Measurements from ENCODE around the gene CBLB. TPM values are rescaled to one million over a fixed set of nuclear protein-coding genes. Genes with fewer than 3 reads are reported as not detected.

CBLB gene
- total and polyA plus RNA-seq, 2 experiments from 2014 or later: 36.6 to 41.9 TPM

- Histone ChIP-seq H3K4me3 (no peak overlapping the region), H4K20me1 (ENCODE audit: insufficient read depth) (no peaks in the 10 kb centered on the region), H3K79me2 (ENCODE audit: insufficient read depth) (no peaks in the 10 kb centered on the region), H2AFZ (0 out of 2 replicates have a peak overlapping the region, but pooled peaks have one; percentile 21), H3K9me3 (ENCODE audit: low read depth) (no peaks in the 10 kb centered on the region), H3K9me2 (ENCODE audit: insufficient read depth) (no peaks in the 10 kb centered on the region), H3K9ac (no peak overlapping the region), H3K27me3 (replicated peaks; ENCODE audit: insufficient read depth) (no peaks in the 10 kb centered on the region), H3K27ac (no peak overlapping the region), H3K4me2 (ENCODE audit: unreplicated experiment) (no peak overlapping the region), H3K36me3 (ENCODE audit: low read depth) (0 out of 2 replicates have a peak, but pooled peaks cover under 1% of the 10 kb centered on the region), H3K4me1 (ENCODE audit: insufficient read depth) (peaks cover 21% of the 10 kb centered on the region), H3F3A (ENCODE audit: insufficient read depth) (peaks cover 31% of the 10 kb centered on the region)
- TF ChIP-seq EZH2phosphoT487 (IDR thresholded peaks at IDR 0.05; ENCODE audit: insufficient read depth, low read depth): no peak
- TF ChIP-seq EZH2 (IDR thresholded peaks at IDR 0.05; ENCODE audit: insufficient read depth, poor library complexity, severe bottlenecking): no peak
- in situ Hi-C loops (cut with MboI): no loop called here
- DNase-seq: no peak
- WGBS, 2 experiments (ENCODE audit: low coverage in 1 of 2, low lambda C conversion rate in 2 of 2, missing lambda C conversion rate in 2 of 2): 52 to 62% methylated on average over 3 of the region's 3 CpGs
Measured at GRCh38 chr3:105649480-105649879, 219.3 kb downstream of the CBLB start.

GRCh38 chr3:105647047-105647446 lies 221.8 kb downstream of the CBLB start:
- Histone ChIP-seq H3K27ac (peak overlapping the region; percentile 28), H2AFZ (no peak overlapping the region), H3K27me3 (replicated peaks; ENCODE audit: insufficient read depth) (no peaks in the 10 kb centered on the region), H3K9ac (no peak overlapping the region), H3K36me3 (ENCODE audit: low read depth) (no peaks in the 10 kb centered on the region), H4K20me1 (ENCODE audit: insufficient read depth) (no peaks in the 10 kb centered on the region), H3K9me3 (ENCODE audit: low read depth) (no peaks in the 10 kb centered on the region), H3F3A (ENCODE audit: insufficient read depth) (peaks cover 8% of the 10 kb centered on the region), H3K79me2 (ENCODE audit: insufficient read depth) (no peaks in the 10 kb centered on the region), H3K4me1 (ENCODE audit: insufficient read depth) (peaks cover 21% of the 10 kb centered on the region), H3K4me2 (ENCODE audit: unreplicated experiment) (peak overlapping the region; percentile 9), H3K9me2 (ENCODE audit: insufficient read depth) (no peaks in the 10 kb centered on the region), H3K4me3 (no peak overlapping the region)
- WGBS, 2 experiments (ENCODE audit: low coverage in 1 of 2, low lambda C conversion rate in 2 of 2, missing lambda C conversion rate in 2 of 2): 12 to 15% methylated on average over 2 of the region's 2 CpGs
- in situ Hi-C loops (cut with MboI): no loop called here
- peak; percentile 91 for DNase-seq
- TF ChIP-seq EZH2phosphoT487 (IDR thresholded peaks at IDR 0.05; ENCODE audit: insufficient read depth, low read depth): no peak
- TF ChIP-seq EZH2 (IDR thresholded peaks at IDR 0.05; ENCODE audit: insufficient read depth, poor library complexity, severe bottlenecking): no peak

- in situ Hi-C loops (cut with MboI): no loop called here
- Histone ChIP-seq H3K9me3 (ENCODE audit: low read depth) (no peaks in the 10 kb centered on the region), H3K4me2 (ENCODE audit: unreplicated experiment) (no peak overlapping the region)
Measured at GRCh38 chr3:105639131-105639530, 229.7 kb downstream of the CBLB start.

GRCh38 chr3:105634708-105635107 lies 234.1 kb downstream of the CBLB start:
- TF ChIP-seq EZH2phosphoT487 (IDR thresholded peaks at IDR 0.05; ENCODE audit: insufficient read depth, low read depth) (no peak), EZH2 (IDR thresholded peaks at IDR 0.05; ENCODE audit: insufficient read depth, poor library complexity, severe bottlenecking) (no peak)
- Histone ChIP-seq H3K36me3 (ENCODE audit: low read depth) (no peaks in the 10 kb centered on the region), H3K79me2 (ENCODE audit: insufficient read depth) (no peaks in the 10 kb centered on the region), H3K27ac (no peak overlapping the region), H3K9ac (no peak overlapping the region), H3K9me3 (ENCODE audit: low read depth) (no peaks in the 10 kb centered on the region), H3K4me2 (ENCODE audit: unreplicated experiment) (no peak overlapping the region), H3K27me3 (replicated peaks; ENCODE audit: insufficient read depth) (no peaks in the 10 kb centered on the region), H2AFZ (peak overlapping the region; percentile 33), H3K4me3 (no peak overlapping the region), H4K20me1 (ENCODE audit: insufficient read depth) (no peaks in the 10 kb centered on the region), H3F3A (ENCODE audit: insufficient read depth) (0 out of 2 replicates have a peak, but pooled peaks cover 5% of the 10 kb centered on the region), H3K9me2 (ENCODE audit: insufficient read depth) (no peaks in the 10 kb centered on the region), H3K4me1 (ENCODE audit: insufficient read depth) (peaks cover 8% of the 10 kb centered on the region)
- 69% methylated on average over 5 of the region's 5 CpGs for WGBS, 2 experiments (ENCODE audit: low coverage in 1 of 2, low lambda C conversion rate in 2 of 2, missing lambda C conversion rate in 2 of 2)
- in situ Hi-C loops (cut with MboI): no loop called here
- DNase-seq: no peak

More at GRCh38 chr3:105639131-105639530, 229.7 kb downstream of the CBLB start:
- H3K9me2 ChIP-seq (ENCODE audit: insufficient read depth): no peaks in the 10 kb centered on the region
- H2AFZ ChIP-seq: no peak overlapping the region
- H4K20me1 ChIP-seq (ENCODE audit: insufficient read depth): no peaks in the 10 kb centered on the region
- TF ChIP-seq EZH2 (IDR thresholded peaks at IDR 0.05; ENCODE audit: insufficient read depth, poor library complexity, severe bottlenecking): no peak
- no peak for TF ChIP-seq EZH2phosphoT487 (IDR thresholded peaks at IDR 0.05; ENCODE audit: insufficient read depth, low read depth)
- no peaks in the 10 kb centered on the region for H3K79me2 ChIP-seq (ENCODE audit: insufficient read depth)
- no peaks in the 10 kb centered on the region for H3K27me3 ChIP-seq (replicated peaks; ENCODE audit: insufficient read depth)
- no peak overlapping the region for H3K4me3 ChIP-seq
- no peaks in the 10 kb centered on the region for H3K4me1 ChIP-seq (ENCODE audit: insufficient read depth)
- no peaks in the 10 kb centered on the region for H3K36me3 ChIP-seq (ENCODE audit: low read depth)
- WGBS, 2 experiments (ENCODE audit: low coverage in 1 of 2, low lambda C conversion rate in 2 of 2, missing lambda C conversion rate in 2 of 2): 84 to 89% methylated on average over 2 of the region's 2 CpGs
- no peak overlapping the region for H3K27ac ChIP-seq
- no peak for DNase-seq
- H3K9ac ChIP-seq: no peak overlapping the region
- no peaks in the 10 kb centered on the region for H3F3A ChIP-seq (ENCODE audit: insufficient read depth)

- Histone ChIP-seq H3K79me2 (ENCODE audit: insufficient read depth) (no peaks in the 10 kb centered on the region), H3K4me3 (no peak overlapping the region), H3K27ac (no peak overlapping the region), H3K36me3 (ENCODE audit: low read depth) (no peaks in the 10 kb centered on the region), H3K9me3 (ENCODE audit: low read depth) (no peaks in the 10 kb centered on the region), H3K9me2 (ENCODE audit: insufficient read depth) (no peaks in the 10 kb centered on the region), H3K4me2 (ENCODE audit: unreplicated experiment) (no peak overlapping the region), H3K27me3 (replicated peaks; ENCODE audit: insufficient read depth) (no peaks in the 10 kb centered on the region), H2AFZ (peak overlapping the region; percentile 5; the same call in 1 of the 2 replicates), H3F3A (ENCODE audit: insufficient read depth) (peaks cover 10% of the 10 kb centered on the region; the same call in 1 of the 2 replicates), H4K20me1 (ENCODE audit: insufficient read depth) (no peaks in the 10 kb centered on the region), H3K4me1 (ENCODE audit: insufficient read depth) (peaks cover 15% of the 10 kb centered on the region), H3K9ac (no peak overlapping the region)
- peak; percentile 75 for DNase-seq
- in situ Hi-C loops (cut with MboI): no loop called here
- TF ChIP-seq EZH2phosphoT487 (IDR thresholded peaks at IDR 0.05; ENCODE audit: insufficient read depth, low read depth) (no peak), EZH2 (IDR thresholded peaks at IDR 0.05; ENCODE audit: insufficient read depth, poor library complexity, severe bottlenecking) (no peak)
Measured at GRCh38 chr3:105629718-105630117, 239.1 kb downstream of the CBLB start.
